MCF 10A (cell line): ENCODE data around the gene ZNF423. TPM values are rescaled to one million over a fixed set of nuclear protein-coding genes. Genes with fewer than 3 reads are reported as not detected.

Source experiments
- BruUV-seq: library from RNA; stranded (reverse); fragments of 400-500 nt; replicated peaks from 2 replicates; lab custom pipeline; 2021; lab: Mats Ljungman, UMichigan
- CTCF ChIA-PET: fragments of 300-600 bp; sonication (Branson Sonifier 250); formaldehyde crosslinking; extraction: SDS; loops from one replicate; lab custom pipeline; 2021; ENCODE audit warnings: antibody characterized with exemption, inconsistent platforms; lab: Yijun Ruan, JAX
- POLR2A ChIA-PET: fragments of 300-600, 350-650 bp; sonication (Branson Sonifier 250); formaldehyde crosslinking; extraction: SDS; loops from one replicate; lab custom pipeline; 2020; ENCODE audit warnings: antibody characterized with exemption, inconsistent platforms; lab: Yijun Ruan, JAX
- DNase-seq: peaks from one replicate; pipeline ENCODE4 v3.0.0-alpha.2; 2018; ENCODE audit not compliant: unreplicated experiment
- H3K27ac Mint-ChIP-seq: one replicate; pipeline ENCODE4 v1.8.0; 2022; ENCODE audit warnings: mild to moderate bottlenecking, low read depth, mixed read lengths; ENCODE audit not compliant: unreplicated experiment
- H3K27me3 Mint-ChIP-seq: one replicate; pipeline ENCODE4 v1.8.0; 2022; ENCODE audit warnings: mixed read lengths; ENCODE audit not compliant: insufficient read depth, unreplicated experiment
- H3K36me3 Mint-ChIP-seq: one replicate; pipeline ENCODE4 v1.8.0; 2022; ENCODE audit warnings: mild to moderate bottlenecking, moderate library complexity, mixed read lengths; ENCODE audit not compliant: insufficient read depth, unreplicated experiment
- H3K4me1 Mint-ChIP-seq: one replicate; pipeline ENCODE4 v1.8.0; 2022; ENCODE audit warnings: mixed read lengths; ENCODE audit not compliant: insufficient read depth, unreplicated experiment
- H3K4me3 Mint-ChIP-seq: one replicate; pipeline ENCODE4 v1.8.0; 2022; ENCODE audit warnings: mild to moderate bottlenecking, moderate library complexity, mixed read lengths; ENCODE audit not compliant: unreplicated experiment
- H3K9me3 Mint-ChIP-seq: one replicate; pipeline ENCODE4 v1.8.0; 2022; ENCODE audit warnings: mixed read lengths; ENCODE audit not compliant: unreplicated experiment
- intact Hi-C: fragments of 100-400 bp; cut with micrococcal nuclease; formaldehyde crosslinking; loops from 2 replicates; pipeline ENCODE4 v1.14.1; 2022
- total RNA-seq: library from RNA; stranded (reverse); gene quantifications from 2 replicates; pipeline ENCODE4 v1.2.3, GENCODE V29; 2022
- TF ChIP-seq, protein P1 (sequence below): fragments of 200-600 bp; IDR thresholded peaks from one replicate; pipeline ENCODE4 v1.8.0; 2022; ENCODE audit warnings: antibody characterized with exemption, mild to moderate bottlenecking; ENCODE audit not compliant: unreplicated experiment

Gene ZNF423
- total RNA-seq, 1 experiment from 2014 or later, result not detected

DNA sequence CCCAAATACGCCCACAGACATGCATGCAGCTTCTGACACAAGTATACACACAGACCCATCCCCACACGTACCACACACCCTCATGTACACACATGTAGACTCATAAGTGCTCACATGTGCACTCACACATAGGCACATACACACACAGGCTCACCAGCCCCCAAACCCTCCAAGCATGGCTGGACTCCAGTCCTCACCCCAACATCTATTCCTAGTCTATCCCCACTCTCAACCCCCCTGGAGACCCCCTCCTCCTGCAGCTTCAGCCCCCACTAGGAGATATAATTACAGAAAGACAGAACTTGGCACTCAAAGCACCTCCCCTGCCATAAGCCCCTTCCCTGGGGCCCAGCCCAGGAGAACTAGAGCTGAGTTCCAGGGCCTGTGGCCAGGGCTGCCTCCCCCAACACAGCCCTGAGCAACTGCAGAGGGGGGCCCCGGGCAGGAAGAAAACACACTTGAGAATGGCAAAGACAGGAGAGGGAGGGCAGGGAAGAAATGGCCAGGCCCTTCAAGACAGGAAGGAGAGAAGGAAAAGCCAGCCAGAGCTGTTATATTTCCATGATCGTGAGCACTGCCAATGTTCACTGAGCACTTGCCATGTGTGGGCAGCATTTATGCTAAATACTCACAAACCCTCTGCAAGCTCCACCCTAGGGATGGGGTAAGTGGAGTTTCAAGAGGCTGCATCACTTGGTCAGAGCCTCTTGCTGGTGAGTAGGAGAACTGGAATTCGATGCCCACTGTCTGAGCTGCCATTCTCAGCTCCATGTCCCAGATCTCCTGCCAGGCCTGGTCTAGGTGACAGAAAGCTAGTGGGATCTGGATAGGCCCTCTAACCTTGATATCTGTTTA is 224.5 kb downstream of the ZNF423 start:
- intact Hi-C loops, result no loop called here
- no peaks in the 10 kb centered on the region for H3K27me3 Mint-ChIP-seq
- TF ChIP-seq, protein P1, sequence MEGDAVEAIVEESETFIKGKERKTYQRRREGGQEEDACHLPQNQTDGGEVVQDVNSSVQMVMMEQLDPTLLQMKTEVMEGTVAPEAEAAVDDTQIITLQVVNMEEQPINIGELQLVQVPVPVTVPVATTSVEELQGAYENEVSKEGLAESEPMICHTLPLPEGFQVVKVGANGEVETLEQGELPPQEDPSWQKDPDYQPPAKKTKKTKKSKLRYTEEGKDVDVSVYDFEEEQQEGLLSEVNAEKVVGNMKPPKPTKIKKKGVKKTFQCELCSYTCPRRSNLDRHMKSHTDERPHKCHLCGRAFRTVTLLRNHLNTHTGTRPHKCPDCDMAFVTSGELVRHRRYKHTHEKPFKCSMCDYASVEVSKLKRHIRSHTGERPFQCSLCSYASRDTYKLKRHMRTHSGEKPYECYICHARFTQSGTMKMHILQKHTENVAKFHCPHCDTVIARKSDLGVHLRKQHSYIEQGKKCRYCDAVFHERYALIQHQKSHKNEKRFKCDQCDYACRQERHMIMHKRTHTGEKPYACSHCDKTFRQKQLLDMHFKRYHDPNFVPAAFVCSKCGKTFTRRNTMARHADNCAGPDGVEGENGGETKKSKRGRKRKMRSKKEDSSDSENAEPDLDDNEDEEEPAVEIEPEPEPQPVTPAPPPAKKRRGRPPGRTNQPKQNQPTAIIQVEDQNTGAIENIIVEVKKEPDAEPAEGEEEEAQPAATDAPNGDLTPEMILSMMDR, result no peak
- ChIA-PET CTCF (interaction anchor here (0.5 to 0.6 kb wide), 2 partner anchors 155 to 560 kb away, joined by 3 to 4 read pairs; no protein-coding TSS in a partner anchor), POLR2A (no interaction called here)
- H3K9me3 Mint-ChIP-seq, result no peaks in the 10 kb centered on the region
- no TSS peak for BruUV-seq
- no peaks in the 10 kb centered on the region for H3K36me3 Mint-ChIP-seq
- DNase-seq, result peak; percentile 2
- H3K27ac Mint-ChIP-seq, result no peak overlapping the region
- H3K4me1 Mint-ChIP-seq, result no peaks in the 10 kb centered on the region
- no peak overlapping the region for H3K4me3 Mint-ChIP-seq

DNA sequence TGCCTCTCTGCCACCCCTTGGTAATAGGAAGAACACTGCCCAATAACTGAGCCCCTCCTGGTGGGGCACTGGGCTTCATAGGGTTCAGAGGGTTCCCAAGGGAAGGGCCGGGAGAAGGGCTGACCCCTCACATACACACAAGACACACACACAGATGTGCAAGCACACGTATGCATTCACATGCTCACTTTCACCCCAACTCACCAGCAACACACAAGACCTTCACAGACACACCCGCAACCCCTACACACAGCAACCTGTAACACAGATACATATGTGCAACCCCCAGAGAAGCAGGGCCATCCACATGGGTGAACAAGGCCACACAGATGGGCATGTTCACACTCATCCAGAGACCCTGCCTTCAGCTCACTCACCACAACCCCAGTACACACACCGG is 225.1 kb downstream of the ZNF423 start:
- ChIA-PET CTCF (no interaction called here), POLR2A (no interaction called here)

DNA sequence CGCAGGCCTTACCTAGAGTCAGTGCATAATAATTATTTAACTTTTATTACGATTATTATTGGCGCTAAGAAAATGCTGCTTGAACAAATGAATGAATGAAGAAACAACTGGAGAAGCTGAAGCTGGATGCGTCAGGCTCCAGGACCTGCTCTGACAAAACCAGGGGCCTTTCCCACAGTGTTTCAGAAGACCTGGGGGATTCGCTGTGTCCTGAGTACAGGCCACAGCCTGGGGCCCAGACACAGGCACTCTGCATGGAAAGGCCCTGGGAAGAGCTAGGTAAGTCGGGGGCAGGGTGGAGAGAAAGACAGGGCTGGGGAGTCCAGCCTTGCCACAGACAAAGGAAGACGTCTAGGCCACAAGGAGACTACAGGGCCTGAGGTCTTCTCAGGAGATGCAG is 226.1 kb downstream of the ZNF423 start:
- Mint-ChIP-seq H3K36me3 (no peaks in the 10 kb centered on the region), H3K4me3 (no peak overlapping the region), H3K9me3 (no peaks in the 10 kb centered on the region), H3K27ac (no peak overlapping the region), H3K4me1 (no peaks in the 10 kb centered on the region), H3K27me3 (no peaks in the 10 kb centered on the region)
- no TSS peak for BruUV-seq
- TF ChIP-seq, protein P1, result no peak
- intact Hi-C loops, result no loop called here
- POLR2A ChIA-PET, result no interaction called here
- no peak for DNase-seq
- CTCF ChIA-PET, result no interaction called here

More for the DNA sequence above, 225.1 kb downstream of the ZNF423 start:
- H3K4me1 Mint-ChIP-seq, result no peaks in the 10 kb centered on the region
- H3K27me3 Mint-ChIP-seq, result no peaks in the 10 kb centered on the region
- intact Hi-C loops, result no loop called here
- no peaks in the 10 kb centered on the region for H3K36me3 Mint-ChIP-seq
- no peak for DNase-seq
- H3K4me3 Mint-ChIP-seq, result no peak overlapping the region
- H3K9me3 Mint-ChIP-seq, result no peaks in the 10 kb centered on the region
- no TSS peak for BruUV-seq
- H3K27ac Mint-ChIP-seq, result no peak overlapping the region
- TF ChIP-seq, protein P1, result no peak

DNA sequence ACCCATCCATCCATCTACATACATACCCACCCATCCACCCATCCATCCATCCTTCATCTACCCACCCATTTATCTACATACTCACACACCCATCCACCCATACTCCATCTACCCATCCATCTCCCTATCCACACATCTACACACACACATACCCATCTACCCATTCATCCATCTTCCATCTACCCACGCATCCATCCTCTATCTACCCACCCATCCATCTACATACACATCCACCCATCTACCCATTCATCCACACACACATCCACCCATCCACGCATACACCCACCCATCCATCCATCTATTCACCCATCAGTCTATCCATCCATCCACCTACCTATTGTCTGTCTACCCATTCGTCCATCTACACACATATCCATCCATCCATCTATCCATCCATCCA is 227.8 kb downstream of the ZNF423 start:
- no peak overlapping the region for H3K4me3 Mint-ChIP-seq
- ChIA-PET CTCF (no interaction called here), POLR2A (no interaction called here)
- BruUV-seq, result no TSS peak
- no peaks in the 10 kb centered on the region for H3K27me3 Mint-ChIP-seq
- no peaks in the 10 kb centered on the region for H3K36me3 Mint-ChIP-seq
- DNase-seq, result no peak
- TF ChIP-seq, protein P1, result no peak
- intact Hi-C loops, result no loop called here
- H3K27ac Mint-ChIP-seq, result no peak overlapping the region
- H3K4me1 Mint-ChIP-seq, result no peaks in the 10 kb centered on the region
- no peaks in the 10 kb centered on the region for H3K9me3 Mint-ChIP-seq
